ENCODE results near the gene STRBP.

- no peak for TF ChIP-seq LEF1 (IDR thresholded peaks at IDR 0.05)
- TF ChIP-seq CREB1 (IDR thresholded peaks at IDR 0.05), result no peak
- no peak for TF ChIP-seq CREB1 (CRISPR knock-in tag; IDR thresholded peaks at IDR 0.05)
These were observed 14.1 kb upstream of the STRBP start for GRCh38 chr9:123282362-123283047.

Measured in K562 (cell line).